GM23338 (cell line): ENCODE data around the gene NFIC.

Source experiments
- CREB1 ChIP-seq: fragments of 250-450 bp; sonication (Bioruptor Pico); IDR thresholded peaks from 2 replicates; pipeline ENCODE4 v1.5.0; 2020; ENCODE audit warnings: low read depth, mild to moderate bottlenecking, moderate library complexity
- EZH2 ChIP-seq: fragments of 200-600 bp; sonication (generic); IDR thresholded peaks from one replicate; pipeline ENCODE4 v1.8.0; 2017; ENCODE audit warnings: antibody characterized with exemption, mild to moderate bottlenecking, low read depth; ENCODE audit not compliant: unreplicated experiment
- EZH2phosphoT487 ChIP-seq: fragments of 200-600 bp; sonication (generic); IDR thresholded peaks from one replicate; pipeline ENCODE4 v1.8.1; 2018; ENCODE audit warnings: antibody characterized with exemption; ENCODE audit not compliant: unreplicated experiment
- POLR2AphosphoS5 ChIP-seq: IDR thresholded peaks from 2 replicates; pipeline ENCODE4 v1.6.1; 2016; ENCODE audit warnings: antibody characterized with exemption, low read depth
- STAT1 ChIP-seq: IDR thresholded peaks from one replicate; pipeline ENCODE4 v1.6.1; 2016; ENCODE audit warnings: antibody characterized with exemption; ENCODE audit not compliant: unreplicated experiment
- TF ChIP-seq, protein P1 (sequence below), 2 experiments: fragments of 200-600 bp in 1 of 2; sonication (generic) in 1 of 2; conservative IDR thresholded peaks; 2 replicates each; pipeline versions ENCODE4 v1.5.1 to v1.6.1; 2016 to 2017; ENCODE audit warnings: antibody characterized with exemption in 2 of 2, low read depth in 2 of 2, mild to moderate bottlenecking in 2 of 2, moderate library complexity in 1 of 2
- TF ChIP-seq, protein P2 (sequence below): IDR thresholded peaks from 2 replicates; pipeline ENCODE4 v1.6.1; 2016; ENCODE audit warnings: antibody characterized with exemption

DNA sequence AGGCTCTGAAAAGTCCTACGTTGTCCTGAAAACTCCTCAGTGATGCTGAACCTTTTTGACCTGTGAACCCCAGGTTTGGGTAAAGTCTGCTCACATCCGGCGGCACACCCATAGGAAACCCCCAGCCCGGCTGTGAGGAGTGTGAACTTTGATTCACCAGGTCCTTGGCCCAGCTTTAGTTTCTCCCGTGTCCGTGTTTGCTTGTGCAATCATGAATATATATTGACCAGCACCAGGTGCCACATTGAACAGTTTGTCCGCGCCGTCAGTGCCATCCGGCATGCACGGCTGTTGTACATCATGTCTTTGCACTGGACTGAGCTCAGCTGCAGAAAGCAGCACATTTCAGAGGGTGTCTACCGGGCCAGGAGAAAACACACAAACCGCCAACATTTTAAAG lies 45.3 kb downstream of the NFIC start:
- TF ChIP-seq, protein P1, sequence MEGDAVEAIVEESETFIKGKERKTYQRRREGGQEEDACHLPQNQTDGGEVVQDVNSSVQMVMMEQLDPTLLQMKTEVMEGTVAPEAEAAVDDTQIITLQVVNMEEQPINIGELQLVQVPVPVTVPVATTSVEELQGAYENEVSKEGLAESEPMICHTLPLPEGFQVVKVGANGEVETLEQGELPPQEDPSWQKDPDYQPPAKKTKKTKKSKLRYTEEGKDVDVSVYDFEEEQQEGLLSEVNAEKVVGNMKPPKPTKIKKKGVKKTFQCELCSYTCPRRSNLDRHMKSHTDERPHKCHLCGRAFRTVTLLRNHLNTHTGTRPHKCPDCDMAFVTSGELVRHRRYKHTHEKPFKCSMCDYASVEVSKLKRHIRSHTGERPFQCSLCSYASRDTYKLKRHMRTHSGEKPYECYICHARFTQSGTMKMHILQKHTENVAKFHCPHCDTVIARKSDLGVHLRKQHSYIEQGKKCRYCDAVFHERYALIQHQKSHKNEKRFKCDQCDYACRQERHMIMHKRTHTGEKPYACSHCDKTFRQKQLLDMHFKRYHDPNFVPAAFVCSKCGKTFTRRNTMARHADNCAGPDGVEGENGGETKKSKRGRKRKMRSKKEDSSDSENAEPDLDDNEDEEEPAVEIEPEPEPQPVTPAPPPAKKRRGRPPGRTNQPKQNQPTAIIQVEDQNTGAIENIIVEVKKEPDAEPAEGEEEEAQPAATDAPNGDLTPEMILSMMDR (conservative IDR thresholded peaks at IDR 0.05; ENCODE audit: low read depth in 2 of 2), result no peak
- TF ChIP-seq EZH2phosphoT487 (no peak), STAT1 (no peak), EZH2 (no peak), POLR2AphosphoS5 (no peak), CREB1 (CRISPR knock-in tag) (no peak)
- TF ChIP-seq, protein P2, sequence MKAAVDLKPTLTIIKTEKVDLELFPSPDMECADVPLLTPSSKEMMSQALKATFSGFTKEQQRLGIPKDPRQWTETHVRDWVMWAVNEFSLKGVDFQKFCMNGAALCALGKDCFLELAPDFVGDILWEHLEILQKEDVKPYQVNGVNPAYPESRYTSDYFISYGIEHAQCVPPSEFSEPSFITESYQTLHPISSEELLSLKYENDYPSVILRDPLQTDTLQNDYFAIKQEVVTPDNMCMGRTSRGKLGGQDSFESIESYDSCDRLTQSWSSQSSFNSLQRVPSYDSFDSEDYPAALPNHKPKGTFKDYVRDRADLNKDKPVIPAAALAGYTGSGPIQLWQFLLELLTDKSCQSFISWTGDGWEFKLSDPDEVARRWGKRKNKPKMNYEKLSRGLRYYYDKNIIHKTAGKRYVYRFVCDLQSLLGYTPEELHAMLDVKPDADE, result no peak
